A204.1 (cell line): ENCODE data around the gene AAK1.
"Not testable (repeated sequence)": the region's sequence is repeated elsewhere in the genome, so short reads cannot be mapped to it uniquely, and the experiment has no call there.

Experiments used
- FAIRE-seq: peaks from 2 replicates; lab custom pipeline; 2012; peaks lifted over from hg19 to GRCh38; lab: Jason Lieb, UNC

AAK1 gene

DNA sequence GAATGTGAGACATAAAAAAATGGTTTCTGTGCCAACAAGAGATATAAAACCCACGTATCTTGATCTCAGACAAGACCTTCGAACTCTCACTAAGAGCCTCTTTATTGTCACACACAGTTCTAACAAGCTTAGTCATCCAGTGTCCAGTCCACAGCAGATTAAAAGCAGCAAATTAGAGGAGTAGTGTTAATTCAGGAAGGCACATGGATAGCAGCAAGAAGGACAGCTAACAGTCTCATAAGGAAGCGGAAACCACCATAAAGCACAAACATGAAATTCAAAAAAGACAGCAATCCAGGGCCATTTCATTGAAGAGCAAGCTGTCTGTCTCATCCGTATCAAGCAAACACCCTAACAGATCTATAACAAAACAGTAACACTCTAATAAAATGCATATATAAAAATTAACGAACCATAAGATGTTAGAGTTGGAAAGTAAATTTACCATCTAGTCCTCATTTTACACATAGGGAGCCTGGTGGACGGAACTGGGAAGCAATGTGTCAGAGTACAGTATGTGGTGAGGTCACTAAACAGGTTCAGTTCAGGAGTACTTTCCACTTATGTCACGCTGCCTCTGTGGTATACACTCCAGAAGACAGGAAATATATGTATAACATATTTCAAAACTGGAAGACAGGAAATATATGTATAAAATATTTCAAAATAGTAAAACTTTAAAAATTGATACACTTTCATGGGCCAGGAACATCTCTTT, 18.3 kb downstream of the AAK1 start:
- FAIRE-seq: no peak

DNA sequence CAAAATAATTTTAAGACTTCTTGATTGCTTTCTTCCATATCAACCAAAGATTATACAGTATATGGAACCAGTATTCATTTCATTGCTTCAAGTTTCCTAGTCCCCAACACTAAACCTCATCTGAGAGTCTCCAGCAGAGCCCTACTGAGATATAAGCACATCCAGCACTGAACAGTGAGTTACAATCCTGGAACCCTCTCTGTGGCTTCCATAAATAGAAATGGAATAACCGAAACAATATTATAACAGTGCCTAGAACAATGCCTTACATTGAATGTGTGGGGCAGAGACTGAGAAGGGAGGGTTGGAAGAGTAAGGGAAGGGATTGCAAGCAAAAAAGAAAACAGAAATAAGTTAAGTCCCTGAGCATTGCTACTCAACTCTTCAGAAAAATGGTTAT, 18.9 kb downstream of the AAK1 start:
- FAIRE-seq: no peak

DNA sequence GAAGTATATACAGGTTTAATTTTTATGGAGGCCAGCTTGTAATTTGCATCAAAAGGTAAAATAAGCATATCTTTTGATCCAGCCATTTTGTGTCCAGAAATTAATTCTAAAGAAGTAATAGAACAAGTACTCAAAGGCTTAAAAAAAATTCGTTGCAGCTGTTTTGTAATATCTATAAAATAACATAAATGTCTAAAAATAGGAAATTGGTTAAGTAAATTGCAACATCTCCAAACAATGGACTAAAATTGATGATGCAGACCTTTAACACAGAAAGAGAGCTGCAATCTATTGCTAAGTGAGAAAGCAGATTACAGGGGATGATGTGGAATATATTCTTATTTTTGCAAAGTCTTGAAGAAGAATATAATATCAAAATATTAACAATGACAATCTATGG, 19.4 kb downstream of the AAK1 start:
- no peak for FAIRE-seq

DNA sequence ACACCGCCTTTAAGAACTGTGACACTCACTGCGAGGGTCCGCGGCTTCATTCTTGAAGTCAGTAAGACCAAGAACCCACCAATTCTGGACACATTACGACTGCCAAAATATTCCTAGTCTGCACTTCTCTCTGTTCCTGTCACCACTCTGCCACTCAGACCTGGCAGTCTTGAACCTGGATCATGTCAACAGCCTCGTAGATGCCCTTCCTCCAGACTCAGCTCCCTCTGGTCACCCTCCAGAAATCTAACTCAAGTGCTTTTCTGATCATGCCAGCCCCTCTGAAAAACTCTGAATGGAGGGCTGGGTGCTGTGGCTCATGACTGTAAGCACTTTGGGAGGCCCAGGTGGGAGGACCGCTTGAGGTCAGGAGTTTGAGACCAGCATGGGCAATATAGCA, 20.3 kb downstream of the AAK1 start:
- FAIRE-seq: no peak

DNA sequence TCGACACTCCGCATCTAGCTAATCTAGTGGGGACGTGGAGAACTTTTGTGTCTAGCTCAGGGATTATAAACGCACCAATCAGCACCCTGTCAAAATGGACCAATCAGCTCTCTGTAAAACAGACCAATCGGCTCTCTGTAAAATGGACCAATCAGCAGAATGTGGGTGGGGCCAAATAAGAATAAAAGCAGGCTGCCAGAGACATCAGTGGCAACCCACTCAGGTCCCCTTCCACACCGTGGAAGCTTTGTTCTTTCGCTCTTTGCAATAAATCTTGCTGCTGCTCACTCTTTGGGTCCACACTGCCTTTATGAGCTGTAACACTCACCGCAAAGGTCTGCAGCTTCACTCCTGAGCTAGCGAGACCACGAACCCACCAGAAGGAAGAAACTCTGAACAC, 20.7 kb downstream of the AAK1 start:
- FAIRE-seq: not testable (repeated sequence)

DNA sequence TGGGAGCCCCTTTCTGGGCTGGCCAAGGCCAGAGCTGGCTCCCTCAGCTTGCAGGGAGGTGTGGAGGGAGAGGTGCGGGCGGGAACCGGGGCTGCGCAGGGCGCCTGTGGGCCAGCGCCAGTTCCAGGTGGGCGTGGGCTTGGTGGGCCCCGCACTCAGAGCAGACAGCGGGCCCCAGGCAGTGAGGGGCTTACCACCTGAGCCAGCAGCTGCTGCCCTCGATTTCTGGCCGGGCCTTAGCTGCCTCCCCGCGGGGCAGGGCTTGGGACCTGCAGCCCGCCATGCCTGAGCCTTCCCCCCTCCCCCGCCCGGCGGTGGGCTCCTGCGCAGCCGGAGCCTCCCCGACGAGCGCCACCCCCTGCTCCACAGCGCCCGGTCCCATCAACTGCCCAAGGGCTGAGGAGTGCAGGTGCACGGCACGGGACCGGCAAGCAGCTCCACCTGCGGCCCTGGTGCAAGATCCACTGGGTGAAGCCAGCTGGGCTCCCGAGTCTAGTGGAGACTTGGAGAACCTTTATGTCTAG, 21.5 kb downstream of the AAK1 start:
- not testable (repeated sequence) for FAIRE-seq

DNA sequence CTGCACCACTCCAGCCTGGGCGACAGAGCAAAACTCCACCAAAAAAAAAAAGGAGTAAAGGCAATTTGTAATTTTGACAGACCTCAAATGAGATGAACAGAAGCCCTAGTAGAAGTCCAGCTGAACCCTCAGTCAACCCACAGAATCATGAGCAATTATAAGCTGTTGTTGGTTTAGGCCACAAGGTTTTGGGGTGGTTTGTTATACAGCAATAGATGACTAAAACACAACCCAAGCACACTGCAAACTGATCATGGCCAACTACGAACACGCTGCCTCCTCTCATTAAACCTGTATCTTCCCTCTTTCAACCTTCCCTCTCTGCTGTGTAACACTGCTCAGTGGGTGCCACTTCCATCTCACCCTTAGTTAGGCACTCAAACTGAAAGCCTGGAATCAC, 22.1 kb downstream of the AAK1 start:
- FAIRE-seq: no peak

DNA sequence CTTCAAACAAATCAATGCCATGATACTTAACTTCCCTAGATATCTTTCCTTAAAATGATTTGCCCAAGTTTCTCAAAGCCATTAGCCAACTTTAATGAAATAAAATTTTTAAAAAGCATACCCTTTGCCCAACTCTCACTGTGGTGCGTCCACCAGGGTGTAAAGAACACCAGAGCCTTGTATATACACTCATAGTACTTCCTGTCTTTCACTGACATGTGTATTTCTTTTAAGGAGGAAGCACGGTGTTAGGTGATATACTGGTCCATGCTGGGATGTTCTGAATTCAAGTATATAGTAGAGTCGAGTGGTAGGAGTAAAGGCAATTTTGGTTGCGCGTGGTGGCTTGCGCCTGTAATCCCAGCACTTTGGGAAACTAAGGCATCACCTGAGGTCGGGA, 22.7 kb downstream of the AAK1 start:
- FAIRE-seq: no peak

DNA sequence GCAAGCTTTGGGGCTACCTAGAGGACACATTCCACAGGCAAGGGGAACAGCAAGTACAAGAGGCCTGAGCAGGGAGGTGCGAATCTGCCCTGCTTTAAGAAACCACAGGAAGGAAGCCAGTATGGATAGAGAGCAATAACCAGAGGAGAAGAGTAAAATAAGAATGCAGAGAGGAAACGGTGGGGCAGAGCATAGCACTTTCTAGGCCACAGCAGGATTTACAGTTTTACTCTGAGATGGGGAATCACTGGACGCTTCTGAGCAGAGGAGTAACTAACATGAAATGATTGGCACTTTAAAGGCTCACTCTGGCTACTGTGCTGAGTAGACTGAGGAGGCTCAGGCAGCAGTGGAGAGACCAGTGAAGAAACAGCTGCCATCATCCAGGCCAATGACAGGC, 23.8 kb downstream of the AAK1 start:
- no peak for FAIRE-seq

DNA sequence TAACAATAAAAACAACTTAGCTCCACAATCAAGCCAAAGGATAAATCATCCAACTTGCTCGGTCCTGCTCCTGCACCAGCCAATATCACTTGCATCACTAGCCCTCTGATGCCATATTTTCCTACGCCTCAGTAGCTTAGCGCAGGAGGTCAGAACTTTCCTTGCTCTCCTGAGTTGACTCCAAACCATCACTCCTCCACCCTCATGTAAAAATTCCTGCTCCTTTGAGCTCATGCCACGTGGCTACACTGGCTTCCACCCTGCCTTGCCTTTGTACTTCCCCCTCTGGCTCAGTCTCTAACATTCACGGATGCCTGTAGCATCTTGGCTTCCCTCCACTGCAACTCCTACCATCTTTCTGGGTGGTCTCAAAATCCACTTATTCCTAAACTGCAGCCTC, 25.2 kb downstream of the AAK1 start:
- no peak for FAIRE-seq

DNA sequence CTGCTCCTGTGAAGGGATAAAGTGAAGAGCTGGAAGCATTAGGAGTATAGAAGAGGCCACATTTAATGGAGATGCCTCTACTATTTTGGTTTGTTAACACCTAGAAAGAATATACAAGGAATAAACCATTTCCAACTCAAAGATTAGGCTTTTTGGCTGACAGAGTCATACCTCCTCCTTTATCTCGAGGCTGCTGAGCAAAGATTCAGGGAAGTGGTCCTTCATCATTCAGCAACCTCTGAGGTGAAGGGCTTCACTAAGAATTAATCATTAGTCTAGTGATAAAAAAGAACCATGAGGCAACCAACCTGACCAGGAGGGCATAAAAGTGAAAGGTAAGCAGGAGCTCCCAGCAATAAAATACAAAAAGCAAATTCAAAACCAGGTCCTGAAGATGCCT, 25.8 kb downstream of the AAK1 start:
- no peak for FAIRE-seq

DNA sequence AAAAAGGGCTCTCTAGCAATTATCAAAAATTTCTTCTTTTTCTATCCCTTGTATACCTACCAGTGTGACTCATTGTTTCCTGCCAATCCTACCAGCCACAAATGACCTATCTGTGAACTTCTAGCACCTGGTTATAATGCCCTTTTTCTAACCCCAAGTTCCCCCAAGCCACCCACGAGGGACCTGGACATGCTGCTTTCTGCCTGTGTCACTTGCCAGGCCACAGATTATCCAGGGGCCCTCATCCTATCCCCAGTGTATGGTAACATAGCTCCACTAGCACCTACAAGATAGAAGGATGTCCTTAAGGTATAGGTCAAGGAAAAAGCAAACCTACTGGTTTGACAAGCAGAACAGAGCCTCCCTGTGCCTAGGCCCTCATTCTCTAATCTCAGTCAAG, 26.8 kb downstream of the AAK1 start:
- FAIRE-seq: no peak

DNA sequence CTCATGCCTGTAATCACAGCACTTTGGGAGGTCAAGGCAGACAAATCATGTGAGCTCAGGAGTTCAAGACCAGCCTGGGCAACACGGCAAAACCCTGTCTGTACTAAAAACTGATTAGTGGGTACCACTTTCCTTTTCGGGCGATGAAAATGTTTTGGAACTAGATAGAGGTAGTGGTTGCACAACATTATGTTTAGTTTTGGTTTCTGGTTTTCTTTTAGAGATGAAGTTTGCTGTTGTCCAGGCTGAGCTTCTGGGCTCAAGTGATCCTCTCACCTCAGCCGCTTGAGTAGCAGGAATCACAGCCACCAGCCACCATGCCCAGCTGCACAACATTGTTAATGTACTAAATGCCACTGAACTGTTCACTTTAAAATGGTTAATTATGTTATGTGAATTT, 27.6 kb downstream of the AAK1 start:
- FAIRE-seq: no peak

DNA sequence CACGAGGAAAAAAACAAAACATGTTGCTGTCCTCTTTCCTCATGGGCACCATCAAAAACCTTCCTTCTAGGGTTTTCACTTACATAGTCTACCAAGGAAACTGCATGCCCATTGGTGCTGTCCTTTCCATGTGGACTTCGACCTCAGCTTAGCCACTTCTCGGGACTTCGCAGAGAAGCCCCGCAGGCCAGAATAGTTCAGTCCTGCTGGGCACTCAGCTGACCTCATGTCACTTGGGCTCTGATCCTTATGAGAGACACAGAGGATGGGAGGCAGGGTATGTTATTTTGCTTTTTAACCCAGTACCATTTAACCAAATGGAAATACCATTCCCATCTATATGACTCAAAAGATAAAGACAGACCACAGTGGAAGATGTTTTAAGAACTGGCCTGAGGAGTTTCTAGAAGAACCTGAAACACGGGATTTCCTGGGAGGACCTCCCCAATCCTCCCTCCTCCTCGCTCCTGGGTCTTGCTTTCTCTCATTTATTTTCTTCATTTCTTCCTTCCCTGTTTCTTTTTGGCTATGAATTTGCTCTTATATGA, 28.4 kb downstream of the AAK1 start:
- FAIRE-seq: no peak

DNA sequence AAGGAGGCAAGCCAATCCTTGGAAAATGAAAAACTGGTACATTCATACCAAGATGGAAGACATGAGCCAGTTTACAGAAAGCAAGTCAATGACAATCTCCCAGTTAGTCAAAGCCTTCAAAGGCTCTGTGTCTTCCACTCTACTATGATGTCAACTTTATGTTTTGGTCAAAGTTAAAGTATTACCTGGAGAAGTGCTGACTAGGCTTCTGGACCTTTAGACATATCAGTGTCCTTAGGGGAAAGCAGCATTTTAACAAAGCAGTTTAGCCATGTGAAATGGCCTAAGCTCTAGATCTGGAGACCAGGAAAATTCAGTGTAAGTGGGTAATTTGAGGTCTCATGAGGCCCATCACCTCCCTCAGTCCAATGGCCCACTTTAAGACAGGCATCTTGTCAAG, 30.8 kb downstream of the AAK1 start:
- no peak for FAIRE-seq

DNA sequence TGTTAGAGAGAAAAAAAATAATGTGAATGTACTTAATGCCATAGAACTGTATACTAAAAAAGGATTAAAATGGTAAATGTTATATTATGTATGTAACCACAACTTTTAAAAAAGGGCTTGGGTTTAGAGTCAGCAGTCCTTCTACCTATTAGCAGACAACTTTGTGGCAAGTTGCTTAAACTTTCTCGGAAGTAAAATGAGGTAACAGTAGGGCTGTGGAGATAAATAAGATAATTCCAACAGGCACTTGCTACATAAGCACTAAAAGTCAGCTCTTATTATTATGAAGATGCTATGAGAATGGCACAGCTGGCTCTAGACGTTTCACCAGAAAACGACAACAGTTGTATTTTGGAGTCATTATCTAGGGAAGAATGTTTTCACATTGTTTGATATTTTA, 31.3 kb downstream of the AAK1 start:
- FAIRE-seq: no peak

DNA sequence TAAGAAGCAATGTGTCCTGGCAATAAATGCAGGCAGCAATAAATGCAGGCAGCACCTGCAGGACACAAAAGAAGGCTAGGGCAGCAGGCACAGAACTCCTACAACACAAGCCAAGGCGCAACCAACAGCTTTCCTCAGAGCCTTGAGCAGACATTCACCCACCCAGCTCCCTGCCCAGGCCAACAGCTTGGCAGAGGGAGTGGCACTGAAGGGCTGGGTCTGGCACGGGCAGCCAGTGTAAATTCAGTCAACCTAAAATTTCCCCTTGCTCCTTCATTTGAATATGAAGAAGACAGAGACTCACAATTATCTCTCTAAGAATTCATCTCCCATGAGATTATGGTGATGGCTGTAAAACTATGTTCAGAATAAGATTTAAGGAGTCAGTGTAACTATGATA, 35.4 kb downstream of the AAK1 start:
- FAIRE-seq: no peak

DNA sequence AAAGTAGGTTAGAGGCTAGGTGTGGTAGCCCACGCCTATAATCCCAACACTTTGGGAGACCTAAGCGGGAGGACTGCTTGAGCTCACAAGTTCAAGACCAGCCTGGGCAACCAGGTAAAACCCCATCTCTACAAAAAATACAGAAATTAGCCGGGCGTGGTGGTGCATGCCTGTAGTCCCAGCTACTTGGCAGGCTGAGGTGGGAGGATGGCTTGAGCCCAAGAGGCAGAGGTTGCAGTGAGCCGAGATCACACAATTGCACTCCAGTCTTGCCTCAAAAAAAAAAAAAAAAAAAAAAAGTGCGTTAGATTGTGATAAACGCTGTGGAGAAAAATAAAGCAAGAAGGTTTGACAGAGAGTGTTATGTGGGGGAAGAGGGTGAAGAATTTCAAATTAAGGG, 36.8 kb downstream of the AAK1 start:
- FAIRE-seq: not testable (repeated sequence)

DNA sequence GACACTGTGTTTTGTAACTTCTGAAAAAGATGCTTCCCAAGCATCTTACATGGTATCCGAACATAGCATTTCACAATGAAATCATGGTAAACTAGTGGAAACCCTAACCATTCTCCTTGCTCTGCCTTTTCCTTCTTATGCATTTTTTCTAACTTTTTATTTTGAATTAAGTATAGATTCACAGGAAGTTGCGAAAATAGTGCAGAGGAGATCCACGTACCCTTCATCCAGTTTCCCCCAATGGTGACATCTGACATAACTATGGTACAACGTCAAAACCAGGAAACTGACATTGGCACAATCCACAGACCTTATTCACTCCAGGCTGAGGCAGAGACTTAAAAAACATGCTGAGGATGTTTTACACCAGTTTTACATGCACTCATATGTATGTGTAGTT, 38.3 kb downstream of the AAK1 start:
- no peak for FAIRE-seq

DNA sequence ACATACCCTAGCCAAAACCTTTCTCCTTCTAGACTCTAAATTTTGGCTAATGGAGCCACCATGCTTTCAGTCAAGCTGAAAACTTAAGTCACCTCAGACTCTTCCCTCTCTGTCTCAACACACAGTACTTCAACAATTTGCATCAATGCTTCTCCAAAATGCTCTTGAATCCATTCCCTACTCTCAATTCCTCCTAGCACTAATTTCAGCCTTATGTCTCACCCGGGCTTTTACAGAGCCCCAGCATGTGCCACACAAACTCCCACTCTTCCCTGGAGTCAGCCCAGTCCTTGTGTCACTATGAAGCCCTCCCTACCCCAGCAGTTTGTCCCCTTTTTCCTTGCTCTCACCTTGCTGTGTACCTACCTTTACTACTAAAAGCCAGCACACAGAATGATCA, 38.7 kb downstream of the AAK1 start:
- FAIRE-seq: no peak

DNA sequence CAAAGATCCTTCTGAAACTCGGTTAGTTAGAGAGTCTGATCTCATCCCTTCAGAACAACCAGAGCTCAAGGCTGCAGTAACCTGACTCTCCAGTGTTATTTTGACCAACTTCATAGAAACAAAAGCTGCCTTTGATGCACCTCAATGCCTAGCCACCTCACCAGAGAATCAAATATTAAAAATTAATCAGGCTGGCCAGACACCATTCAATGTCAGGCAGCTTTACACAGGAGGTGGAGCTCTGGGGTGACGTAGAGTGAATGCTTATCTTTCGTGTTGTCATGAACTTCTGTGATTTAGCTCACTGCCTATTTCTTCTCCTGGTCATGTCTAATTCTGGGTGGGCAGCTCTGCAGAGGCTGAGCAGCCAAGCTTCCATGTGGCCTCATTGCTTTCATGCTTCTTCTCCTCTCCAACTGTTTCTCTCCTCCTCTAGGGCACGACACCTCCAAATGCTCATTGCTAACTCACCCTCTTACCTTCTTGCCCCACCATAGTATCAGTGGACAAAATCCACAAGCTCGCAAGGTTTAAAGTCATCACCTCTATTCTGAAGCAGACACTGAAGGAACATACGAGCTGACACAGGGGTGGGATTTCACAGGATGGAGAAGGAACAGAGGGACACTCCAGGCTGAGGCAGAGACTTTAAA, 39.4 kb downstream of the AAK1 start:
- no peak for FAIRE-seq

DNA sequence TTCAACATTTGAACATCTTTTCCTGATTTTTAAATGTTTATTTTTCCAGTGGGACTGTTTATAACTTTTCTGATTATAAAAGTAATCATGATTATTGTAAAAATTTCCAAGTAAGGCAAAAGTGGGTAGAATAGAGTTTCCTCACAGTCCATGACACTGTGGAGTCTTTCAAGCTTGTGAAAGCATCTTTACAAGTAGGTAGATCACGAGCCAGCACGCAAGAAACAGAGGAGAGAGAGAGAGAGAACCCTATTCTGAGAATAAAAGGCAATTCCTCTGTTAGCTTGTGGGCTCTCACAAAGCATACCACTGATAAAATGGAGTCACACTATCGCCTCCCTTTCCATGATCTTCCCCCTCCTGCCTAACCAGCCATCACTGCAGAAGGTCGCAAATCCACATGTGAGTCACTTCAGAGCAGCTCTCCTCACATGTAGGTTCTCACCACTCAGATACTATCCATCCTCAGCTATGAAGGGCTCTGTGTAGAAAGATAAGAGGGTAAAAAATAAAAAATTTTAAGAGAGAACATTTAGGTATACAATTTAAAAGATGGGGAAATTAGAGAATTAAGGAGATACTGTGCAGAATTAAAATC, 40.3 kb downstream of the AAK1 start:
- no peak for FAIRE-seq

DNA sequence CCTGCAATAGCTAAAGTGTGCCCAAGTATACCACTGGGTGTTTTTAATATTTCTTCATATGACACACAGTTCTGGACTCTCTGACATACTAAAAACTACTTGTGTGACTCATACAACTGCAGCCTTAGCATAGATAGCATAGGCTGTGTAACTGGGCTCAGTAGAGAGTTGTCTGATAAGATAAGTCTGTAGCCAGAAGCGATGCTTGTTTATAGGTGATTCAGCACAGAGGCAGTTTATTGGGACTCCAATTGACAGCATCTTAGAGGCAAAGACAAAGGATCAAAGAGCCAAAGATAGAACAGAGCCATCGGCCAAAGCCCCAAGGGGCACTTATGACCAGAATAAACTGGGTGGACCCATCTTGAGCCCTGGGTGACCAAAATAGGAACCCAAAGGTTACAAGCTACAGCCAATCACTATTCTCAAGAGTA, 42.3 kb downstream of the AAK1 start:
- no peak for FAIRE-seq
